Left ventricle myocardium inferior (tissue), 1 donor: ENCODE data around the gene MUSK. TPM values are rescaled to one million over a fixed set of nuclear protein-coding genes. Genes with fewer than 3 reads are reported as not detected.
"Not testable (repeated sequence)": the region's sequence is repeated elsewhere in the genome, so short reads cannot be mapped to it uniquely, and the experiment has no call there.

Source experiments
- DNase-seq: peaks from one replicate; pipeline ENCODE4 v3.0.0-alpha.2; 2020
- H3K27ac ChIP-seq: fragments of 200-600 bp; replicated peaks from 2 replicates; pipeline ENCODE4 v1.8.0; 2021
- H3K27me3 ChIP-seq: fragments of 200-600 bp; 2 replicates; pipeline ENCODE4 v1.8.0; 2021; ENCODE audit warnings: low read depth
- H3K36me3 ChIP-seq: fragments of 200-600 bp; 2 replicates; pipeline ENCODE4 v1.8.0; 2021
- H3K4me1 ChIP-seq: fragments of 200-600 bp; 2 replicates; pipeline ENCODE4 v1.8.0; 2021
- H3K4me3 ChIP-seq: fragments of 200-600 bp; 2 replicates; pipeline ENCODE4 v1.8.0; 2021; ENCODE audit warnings: mild to moderate bottlenecking, moderate library complexity
- H3K9me3 ChIP-seq: fragments of 200-600 bp; replicated peaks from 2 replicates; pipeline ENCODE4 v1.8.0; 2021
- intact Hi-C: fragments of 100-400 bp; cut with micrococcal nuclease; formaldehyde crosslinking; loops from one replicate; pipeline ENCODE4 v1.11.0; 2022
- total RNA-seq: library from RNA; stranded (reverse); fragmentation: NEBNext Ultra II Directional; extraction: Animal tissue kit (Norgen Biotek cat#: 25700); gene quantifications from one replicate; pipeline ENCODE4 v1.2.1, GENCODE V29; 2021
- TF ChIP-seq, protein P1 (sequence below): fragments of 200-600 bp; IDR thresholded peaks from 2 replicates; pipeline ENCODE4 v1.8.0; 2021; ENCODE audit warnings: antibody characterized with exemption, mild to moderate bottlenecking, borderline replicate concordance
- donor health status: DM: no; HTN: yes; CAD: no; lungs with severe emphysema.

The MUSK gene
- total RNA-seq, 1 donor from 2014 or later = 1.5 TPM

DNA sequence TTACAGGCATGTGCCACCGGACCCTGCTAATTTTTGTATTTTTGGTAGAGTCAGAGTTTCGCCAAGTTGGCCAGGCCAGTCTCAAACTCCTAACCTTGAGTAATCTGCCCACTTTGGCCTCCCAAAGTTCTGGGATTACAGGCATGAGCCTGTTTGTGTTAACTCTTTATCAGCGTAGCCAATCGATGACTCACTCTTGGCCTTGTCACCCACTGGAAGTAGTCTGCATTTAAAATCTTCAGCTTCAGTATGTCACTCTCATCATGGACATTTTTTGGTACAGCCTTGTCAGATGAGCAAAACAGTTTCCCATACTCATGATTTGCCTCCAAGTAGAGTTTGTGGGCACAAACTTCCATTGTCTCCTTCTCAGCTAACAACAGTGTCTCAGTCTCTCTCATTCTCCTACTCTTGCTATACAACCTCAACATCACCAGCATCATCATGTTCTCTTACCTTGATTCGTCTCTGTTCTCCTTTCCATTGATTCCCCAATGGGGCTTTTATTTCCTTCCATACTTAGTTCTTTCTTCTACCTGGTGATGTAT, 22.5 kb downstream of the MUSK start:
- H3K36me3 ChIP-seq = no peaks in the 10 kb centered on the region
- no peaks in the 10 kb centered on the region for H3K4me1 ChIP-seq
- no peak overlapping the region for H3K4me3 ChIP-seq
- H3K27me3 ChIP-seq = no peaks in the 10 kb centered on the region
- intact Hi-C loops = no loop called here
- TF ChIP-seq, protein P1, sequence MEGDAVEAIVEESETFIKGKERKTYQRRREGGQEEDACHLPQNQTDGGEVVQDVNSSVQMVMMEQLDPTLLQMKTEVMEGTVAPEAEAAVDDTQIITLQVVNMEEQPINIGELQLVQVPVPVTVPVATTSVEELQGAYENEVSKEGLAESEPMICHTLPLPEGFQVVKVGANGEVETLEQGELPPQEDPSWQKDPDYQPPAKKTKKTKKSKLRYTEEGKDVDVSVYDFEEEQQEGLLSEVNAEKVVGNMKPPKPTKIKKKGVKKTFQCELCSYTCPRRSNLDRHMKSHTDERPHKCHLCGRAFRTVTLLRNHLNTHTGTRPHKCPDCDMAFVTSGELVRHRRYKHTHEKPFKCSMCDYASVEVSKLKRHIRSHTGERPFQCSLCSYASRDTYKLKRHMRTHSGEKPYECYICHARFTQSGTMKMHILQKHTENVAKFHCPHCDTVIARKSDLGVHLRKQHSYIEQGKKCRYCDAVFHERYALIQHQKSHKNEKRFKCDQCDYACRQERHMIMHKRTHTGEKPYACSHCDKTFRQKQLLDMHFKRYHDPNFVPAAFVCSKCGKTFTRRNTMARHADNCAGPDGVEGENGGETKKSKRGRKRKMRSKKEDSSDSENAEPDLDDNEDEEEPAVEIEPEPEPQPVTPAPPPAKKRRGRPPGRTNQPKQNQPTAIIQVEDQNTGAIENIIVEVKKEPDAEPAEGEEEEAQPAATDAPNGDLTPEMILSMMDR = no peak
- DNase-seq = no peak
- no peaks in the 10 kb centered on the region for H3K9me3 ChIP-seq
- no peak overlapping the region for H3K27ac ChIP-seq

DNA sequence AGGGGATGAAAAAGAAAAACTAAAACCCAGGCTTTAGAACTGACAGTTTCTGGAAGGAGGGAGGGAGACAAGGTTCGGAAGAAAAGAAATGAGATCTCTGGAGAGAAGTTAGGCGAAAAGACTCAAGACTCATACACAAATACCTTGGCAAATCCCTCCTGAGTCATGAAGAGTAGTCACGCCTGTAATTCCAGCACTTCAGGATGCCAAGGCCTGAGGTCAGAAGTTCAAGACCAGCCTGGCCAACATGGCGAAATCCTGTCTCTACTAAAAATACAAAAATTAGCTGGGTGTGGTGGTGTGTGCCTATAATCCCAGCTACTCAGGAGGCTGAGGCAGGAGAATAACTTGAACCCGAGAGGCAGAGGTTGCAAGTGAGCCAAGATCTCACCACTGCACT, 27.3 kb downstream of the MUSK start:
- H3K4me3 ChIP-seq, H3K4me1 ChIP-seq, H3K9me3 ChIP-seq, intact Hi-C loops, DNase-seq, H3K27ac ChIP-seq, H3K36me3 ChIP-seq, H3K27me3 ChIP-seq: not testable (repeated sequence)

DNA sequence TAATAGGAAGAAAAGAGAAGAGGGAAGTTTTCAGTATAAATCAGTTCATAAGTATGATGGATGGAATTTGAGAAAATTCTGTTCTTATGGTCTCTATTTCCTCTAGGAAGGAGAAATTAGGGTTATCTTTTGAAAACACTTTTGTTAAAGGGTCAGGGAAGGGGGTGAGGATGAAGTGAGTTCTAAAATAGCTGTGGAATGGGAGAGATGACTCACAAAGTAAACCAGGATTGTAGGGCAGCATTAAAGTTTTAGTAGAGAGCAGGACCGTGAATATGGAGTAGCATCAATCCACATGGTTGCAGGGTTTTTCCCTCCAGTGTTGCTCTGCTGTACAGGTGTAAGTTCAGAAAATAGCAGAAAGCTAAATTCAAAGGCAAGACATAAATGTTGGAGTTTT, 32.4 kb downstream of the MUSK start:
- TF ChIP-seq, protein P1 = no peak
- Histone ChIP-seq H3K4me1 (no peaks in the 10 kb centered on the region), H3K27me3 (no peaks in the 10 kb centered on the region), H3K36me3 (no peaks in the 10 kb centered on the region), H3K9me3 (no peaks in the 10 kb centered on the region), H3K4me3 (no peak overlapping the region), H3K27ac (no peak overlapping the region)
- DNase-seq = no peak
- intact Hi-C loops = no loop called here

DNA sequence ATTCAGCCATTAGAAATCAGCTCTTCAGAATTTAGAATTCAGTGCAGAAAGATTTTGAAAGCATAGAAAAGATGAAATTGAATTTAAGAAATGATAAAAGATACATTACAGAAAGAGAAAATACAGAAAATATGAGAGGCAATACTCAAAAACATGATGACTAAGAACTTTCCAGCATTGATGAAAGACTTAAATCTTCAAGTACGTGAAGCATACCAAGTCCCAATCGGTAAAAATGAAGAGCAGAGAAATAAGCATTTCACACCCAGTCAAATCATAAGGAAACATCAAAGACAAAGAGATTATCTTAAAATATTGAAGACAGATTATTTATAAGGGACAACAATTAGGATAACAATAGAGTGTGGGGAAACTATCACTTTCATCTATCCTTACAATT, 35.1 kb downstream of the MUSK start:
- Histone ChIP-seq H3K27me3 (no peaks in the 10 kb centered on the region), H3K27ac (no peak overlapping the region), H3K4me1 (no peaks in the 10 kb centered on the region), H3K36me3 (no peaks in the 10 kb centered on the region), H3K4me3 (no peak overlapping the region), H3K9me3 (no peaks in the 10 kb centered on the region)
- DNase-seq = no peak
- TF ChIP-seq, protein P1 = no peak
- intact Hi-C loops = no loop called here

DNA sequence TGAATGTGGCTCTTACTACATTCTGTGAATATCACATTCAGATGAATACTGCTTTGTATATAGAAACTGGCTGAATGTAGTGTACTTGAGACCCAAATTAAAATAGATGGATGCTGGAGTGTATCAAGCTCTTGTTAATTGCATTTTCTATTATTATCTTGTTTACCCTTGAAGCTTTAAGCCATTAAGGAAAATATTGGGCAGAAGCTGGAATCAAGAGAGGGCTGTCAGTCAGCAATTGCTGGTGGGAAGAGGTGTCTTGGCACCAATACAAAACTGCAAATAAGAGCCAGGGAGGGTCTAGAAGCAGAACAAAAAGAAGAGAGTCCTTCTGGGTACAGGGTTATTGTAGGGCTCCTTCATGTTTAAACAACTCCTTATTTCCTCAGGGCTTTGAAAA, 38.8 kb downstream of the MUSK start:
- H3K9me3 ChIP-seq = no peaks in the 10 kb centered on the region
- TF ChIP-seq, protein P1 = no peak
- H3K4me1 ChIP-seq = no peaks in the 10 kb centered on the region
- H3K27me3 ChIP-seq = no peaks in the 10 kb centered on the region
- no peaks in the 10 kb centered on the region for H3K36me3 ChIP-seq
- no peak overlapping the region for H3K27ac ChIP-seq
- no peak for DNase-seq
- no peak overlapping the region for H3K4me3 ChIP-seq
- intact Hi-C loops = no loop called here

DNA sequence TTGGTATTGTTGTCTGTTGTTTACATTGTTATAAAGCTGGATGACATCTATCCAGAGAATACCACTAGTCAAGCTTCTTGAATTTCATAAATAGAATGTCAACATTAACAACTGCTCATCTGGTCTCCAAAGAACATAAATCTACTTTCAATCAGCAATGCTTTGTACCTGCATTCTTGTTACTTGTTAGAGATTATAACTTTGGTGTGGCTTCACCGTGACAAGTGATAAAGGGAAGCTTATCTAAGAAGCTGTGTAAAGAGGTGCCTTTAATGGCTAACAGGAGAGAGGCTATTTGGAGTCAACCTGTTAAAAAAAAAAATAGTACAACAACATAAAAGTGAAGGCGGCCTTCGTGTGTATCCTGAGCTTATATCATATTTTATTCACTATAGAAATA, 41.8 kb downstream of the MUSK start:
- Histone ChIP-seq H3K36me3 (no peaks in the 10 kb centered on the region), H3K4me3 (no peak overlapping the region), H3K27me3 (no peaks in the 10 kb centered on the region), H3K9me3 (peaks cover under 1% of the 10 kb centered on the region), H3K4me1 (no peaks in the 10 kb centered on the region), H3K27ac (no peak overlapping the region)
- TF ChIP-seq, protein P1 = no peak
- no peak for DNase-seq
- intact Hi-C loops = no loop called here
